ENCODE data around the gene BEST1.

GRCh38 chr11:61902313-61902712 is 47.8 kb upstream of the BEST1 start:
- TF ChIP-seq, protein P1, sequence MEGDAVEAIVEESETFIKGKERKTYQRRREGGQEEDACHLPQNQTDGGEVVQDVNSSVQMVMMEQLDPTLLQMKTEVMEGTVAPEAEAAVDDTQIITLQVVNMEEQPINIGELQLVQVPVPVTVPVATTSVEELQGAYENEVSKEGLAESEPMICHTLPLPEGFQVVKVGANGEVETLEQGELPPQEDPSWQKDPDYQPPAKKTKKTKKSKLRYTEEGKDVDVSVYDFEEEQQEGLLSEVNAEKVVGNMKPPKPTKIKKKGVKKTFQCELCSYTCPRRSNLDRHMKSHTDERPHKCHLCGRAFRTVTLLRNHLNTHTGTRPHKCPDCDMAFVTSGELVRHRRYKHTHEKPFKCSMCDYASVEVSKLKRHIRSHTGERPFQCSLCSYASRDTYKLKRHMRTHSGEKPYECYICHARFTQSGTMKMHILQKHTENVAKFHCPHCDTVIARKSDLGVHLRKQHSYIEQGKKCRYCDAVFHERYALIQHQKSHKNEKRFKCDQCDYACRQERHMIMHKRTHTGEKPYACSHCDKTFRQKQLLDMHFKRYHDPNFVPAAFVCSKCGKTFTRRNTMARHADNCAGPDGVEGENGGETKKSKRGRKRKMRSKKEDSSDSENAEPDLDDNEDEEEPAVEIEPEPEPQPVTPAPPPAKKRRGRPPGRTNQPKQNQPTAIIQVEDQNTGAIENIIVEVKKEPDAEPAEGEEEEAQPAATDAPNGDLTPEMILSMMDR (IDR thresholded peaks at IDR 0.05), result no peak
- no peak for TF ChIP-seq POLR2A (IDR thresholded peaks at IDR 0.05)
